Hematopoietic multipotent progenitor cell (in vitro differentiated cells): ENCODE data around the gene CD19. TPM values are rescaled to one million over a fixed set of nuclear protein-coding genes. Genes with fewer than 3 reads are reported as not detected.
"Not testable (repeated sequence)": the region's sequence is repeated elsewhere in the genome, so short reads cannot be mapped to it uniquely, and the experiment has no call there.

ENCODE experiments used
- DNase-seq, 3 donors: peaks; one replicate each; pipeline ENCODE4 v3.0.0-alpha.2; 2011 to 2015; ENCODE audit warnings: low read depth in 2 of 3, low spot score in 2 of 3
- total RNA-seq: library from RNA; depleted of rRNA; stranded (reverse); fragments of >200 nt; gene quantifications from one replicate; pipeline ENCODE4 v1.2.3, GENCODE V29; 2012

The CD19 gene
- 1.6 TPM for total RNA-seq

GRCh38 chr16:28931801-28932225, at the start of gene CD19:
CD19 (plus strand) TSS chr16:28931971; CDS start chr16:28932001, 30 bp downstream.
- no peak for DNase-seq

- DNase-seq: no peak
These were observed 49.1 kb upstream of the CD19 start for GRCh38 chr16:28882551-28883160.

GRCh38 chr16:28883221-28883996, 48.4 kb upstream of the CD19 start:
- DNase-seq: no peak

GRCh38 chr16:28884045-28884444, 47.7 kb upstream of the CD19 start:
- DNase-seq: no peak

- DNase-seq: no peak
These were observed 44.8 kb upstream of the CD19 start for GRCh38 chr16:28886945-28887344.

- not testable (repeated sequence) for DNase-seq
These were observed 41.4 kb upstream of the CD19 start for GRCh38 chr16:28890355-28890754.

- no peak for DNase-seq
These were observed 39.5 kb upstream of the CD19 start for GRCh38 chr16:28891964-28892890.

- DNase-seq: no peak
These were observed 38.5 kb upstream of the CD19 start for GRCh38 chr16:28893291-28893690.

GRCh38 chr16:28895609-28896008, 36.2 kb upstream of the CD19 start:
- DNase-seq: no peak

GRCh38 chr16:28897826-28898225, 33.9 kb upstream of the CD19 start:
- DNase-seq: no peak

GRCh38 chr16:28898266-28898665, 33.5 kb upstream of the CD19 start:
- no peak for DNase-seq

GRCh38 chr16:28898942-28899341, 32.8 kb upstream of the CD19 start:
- no peak for DNase-seq

GRCh38 chr16:28899882-28900590, 31.7 kb upstream of the CD19 start:
- DNase-seq: no peak

- no peak for DNase-seq
These were observed 31.2 kb upstream of the CD19 start for GRCh38 chr16:28900601-28901000.

GRCh38 chr16:28901862-28902261, 29.9 kb upstream of the CD19 start:
- DNase-seq: no peak

- peak in 2 of 3 donors; percentile 37 to 64 for DNase-seq
These were observed 28.9 kb upstream of the CD19 start for GRCh38 chr16:28902909-28903308.

GRCh38 chr16:28903344-28904042, 28.3 kb upstream of the CD19 start:
- no peak for DNase-seq

- DNase-seq: no peak
These were observed 27.4 kb upstream of the CD19 start for GRCh38 chr16:28904363-28904762.

- DNase-seq: no peak
These were observed 26.9 kb upstream of the CD19 start for GRCh38 chr16:28904828-28905227.

GRCh38 chr16:28905229-28905754, 26.5 kb upstream of the CD19 start:
- DNase-seq: no peak
